GM18868 (cell line): ENCODE measurements around the gene KCNIP4.

Experiments used
- ATAC-seq: cut with Tn5 transposase; IDR thresholded peaks from one replicate; pipeline ENCODE4 v1.9.1; 2021; ENCODE audit warnings: mild to moderate bottlenecking, moderate library complexity; ENCODE audit not compliant: unreplicated experiment

KCNIP4 gene

DNA sequence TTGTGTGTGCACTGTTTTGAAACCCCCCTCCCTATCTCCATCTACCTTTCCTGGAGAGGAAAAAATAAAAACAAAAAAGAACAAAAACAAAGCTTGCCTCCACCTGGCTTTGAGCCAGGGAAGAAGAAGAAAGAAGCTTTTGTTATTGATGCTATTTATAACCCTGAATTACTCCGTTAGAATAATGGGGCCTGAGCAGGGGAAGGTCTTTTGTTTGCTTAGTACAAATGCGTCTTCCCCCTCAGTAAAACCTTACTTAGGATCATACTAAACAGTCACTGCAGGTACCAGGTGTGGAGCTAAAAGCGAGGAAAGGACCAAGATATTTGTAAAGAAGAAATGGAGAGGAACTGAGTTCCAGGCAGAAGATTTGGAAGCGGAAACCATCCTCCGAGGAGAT is 352.1 kb downstream of the KCNIP4 start:
- no peak for ATAC-seq

DNA sequence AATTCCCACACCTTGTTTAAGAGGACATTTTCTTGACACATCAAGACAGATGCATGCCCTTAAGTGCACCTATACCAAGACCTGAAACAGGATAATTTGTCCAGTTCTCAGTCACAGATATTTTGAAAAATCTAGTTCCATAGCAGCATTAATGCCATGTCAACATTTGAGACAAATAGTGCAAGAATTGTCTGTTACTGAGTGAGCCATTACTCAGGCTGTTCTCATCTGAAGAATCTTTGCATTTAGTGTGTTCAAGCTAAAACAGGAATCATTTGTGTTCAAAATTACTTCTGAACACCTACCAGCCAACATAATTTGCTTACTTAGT is 354.9 kb downstream of the KCNIP4 start:
- ATAC-seq = no peak

GRCh38 chr4:21592970-21593670 is 355.5 kb downstream of the KCNIP4 start:
- no peak for ATAC-seq

GRCh38 chr4:21577056-21577455 is 371.5 kb downstream of the KCNIP4 start:
- no peak for ATAC-seq

- no peak for ATAC-seq
Observed at GRCh38 chr4:21571100-21571499, 377.5 kb downstream of the KCNIP4 start.

- no peak for ATAC-seq
Observed at GRCh38 chr4:21569638-21570037, 378.9 kb downstream of the KCNIP4 start.

- ATAC-seq = no peak
Observed at GRCh38 chr4:21555083-21555482, 393.5 kb downstream of the KCNIP4 start.

DNA sequence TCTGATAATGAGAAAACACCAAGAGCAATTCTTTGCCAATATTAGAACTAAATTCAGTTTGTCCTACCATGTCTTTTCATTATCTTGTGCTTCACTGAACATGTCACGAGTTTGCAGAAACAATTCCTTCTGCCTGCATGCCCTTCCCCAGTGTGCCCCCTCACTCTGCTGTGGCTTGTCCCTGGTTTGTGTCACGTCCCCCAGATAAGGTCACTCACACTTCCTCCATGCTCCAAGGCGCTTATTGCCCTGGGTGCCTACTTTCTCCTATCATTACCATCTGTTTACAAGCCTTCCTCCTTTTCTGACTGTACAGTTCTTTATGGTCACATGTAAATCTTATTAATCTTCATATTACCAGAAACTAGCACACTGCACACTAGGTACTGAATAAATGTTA is 394.1 kb downstream of the KCNIP4 start:
- no peak for ATAC-seq

DNA sequence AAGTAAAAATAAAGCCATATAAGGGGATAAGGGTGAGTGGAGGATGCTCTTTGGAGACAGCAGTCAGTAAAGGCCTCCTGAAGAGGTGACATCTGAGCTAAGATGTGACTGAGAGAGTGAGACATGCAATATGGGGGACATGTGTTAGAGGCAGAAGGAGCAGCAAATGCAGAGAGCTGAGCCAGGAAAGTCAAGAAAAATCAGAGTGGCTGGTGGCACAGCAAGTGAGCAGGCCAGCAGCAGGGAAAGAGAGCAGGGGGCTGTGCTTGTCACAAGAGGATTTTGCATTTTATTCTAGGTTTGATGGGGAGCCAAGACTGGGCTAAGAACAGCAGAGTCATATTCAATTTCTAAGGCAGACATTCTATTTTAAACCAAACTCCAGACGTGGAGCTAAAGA is 394.5 kb downstream of the KCNIP4 start:
- ATAC-seq = no peak

DNA sequence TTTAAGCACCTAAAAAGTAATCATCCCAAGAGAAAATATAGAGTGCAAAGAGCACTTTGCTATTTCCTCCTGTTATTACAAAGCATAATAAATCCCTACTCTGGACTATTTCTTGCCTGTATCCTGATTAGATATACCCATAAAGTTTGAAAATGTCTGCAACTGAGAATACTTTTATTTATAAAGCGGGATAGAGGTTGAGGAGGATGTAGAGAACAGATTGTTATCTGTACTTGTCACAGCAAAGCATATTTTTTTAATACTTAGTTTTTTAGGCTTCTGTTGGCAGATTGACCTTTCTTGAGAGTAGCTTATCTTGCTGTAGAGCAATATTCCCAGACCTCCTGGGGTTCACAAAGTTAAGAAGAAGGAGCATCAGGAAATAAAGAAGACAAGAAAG is 396.1 kb downstream of the KCNIP4 start:
- no peak for ATAC-seq

- ATAC-seq = no peak
Observed at GRCh38 chr4:21544955-21545354, 403.6 kb downstream of the KCNIP4 start.

GRCh38 chr4:21544415-21544814 is 404.2 kb downstream of the KCNIP4 start:
- no peak for ATAC-seq

GRCh38 chr4:21543514-21543913 is 405.1 kb downstream of the KCNIP4 start:
- ATAC-seq = no peak

DNA sequence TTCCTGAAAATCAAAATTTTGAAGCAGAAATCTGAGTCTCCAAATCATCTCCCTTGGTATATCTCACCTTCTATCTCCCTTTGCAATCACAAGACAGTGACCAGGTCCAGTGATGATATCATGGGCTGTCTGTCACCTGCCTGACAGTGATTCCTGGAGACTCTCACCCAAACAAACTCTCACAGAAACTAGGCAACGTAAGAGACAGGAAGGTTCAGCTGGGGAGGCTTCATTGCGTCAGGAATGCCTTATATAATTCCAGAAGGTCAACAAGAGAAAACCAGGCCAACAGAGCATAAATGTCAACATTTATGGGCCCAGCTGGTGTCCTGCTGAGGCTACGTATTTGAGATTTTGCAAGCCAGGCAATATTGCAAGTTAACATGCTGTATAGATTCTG is 412.7 kb downstream of the KCNIP4 start:
- ATAC-seq = no peak

- ATAC-seq = no peak
Observed at GRCh38 chr4:21531048-21531447, 417.5 kb downstream of the KCNIP4 start.

GRCh38 chr4:21529214-21529613 is 419.4 kb downstream of the KCNIP4 start:
- no peak for ATAC-seq

- no peak for ATAC-seq
Observed at GRCh38 chr4:21522296-21522695, 426.3 kb downstream of the KCNIP4 start.

- no peak for ATAC-seq
Observed at GRCh38 chr4:21517126-21517859, 431.3 kb downstream of the KCNIP4 start.

GRCh38 chr4:21514022-21514694 is 434.4 kb downstream of the KCNIP4 start:
- ATAC-seq = no peak

DNA sequence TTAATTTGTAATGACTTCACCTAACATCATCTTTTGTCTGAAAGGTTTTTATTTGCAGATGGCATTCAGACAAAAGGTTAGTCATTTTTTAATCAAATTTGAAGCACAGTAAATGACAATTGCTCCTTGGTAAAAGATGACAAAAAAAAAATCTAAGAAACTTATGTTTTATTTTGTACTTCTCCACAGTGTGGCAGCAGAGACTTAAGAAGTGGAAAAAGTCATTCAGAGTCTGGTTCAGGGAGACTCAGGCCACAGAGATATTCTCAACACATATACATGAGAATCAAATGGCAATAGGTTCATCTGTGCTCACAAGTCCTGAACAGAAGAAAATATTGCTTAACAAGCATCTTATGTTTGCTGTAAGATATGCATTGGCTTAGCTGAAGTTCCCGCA is 436.2 kb downstream of the KCNIP4 start:
- peak; percentile 51 for ATAC-seq

- ATAC-seq = peak; percentile 47
Observed at GRCh38 chr4:21507439-21507838, 441.1 kb downstream of the KCNIP4 start.

DNA sequence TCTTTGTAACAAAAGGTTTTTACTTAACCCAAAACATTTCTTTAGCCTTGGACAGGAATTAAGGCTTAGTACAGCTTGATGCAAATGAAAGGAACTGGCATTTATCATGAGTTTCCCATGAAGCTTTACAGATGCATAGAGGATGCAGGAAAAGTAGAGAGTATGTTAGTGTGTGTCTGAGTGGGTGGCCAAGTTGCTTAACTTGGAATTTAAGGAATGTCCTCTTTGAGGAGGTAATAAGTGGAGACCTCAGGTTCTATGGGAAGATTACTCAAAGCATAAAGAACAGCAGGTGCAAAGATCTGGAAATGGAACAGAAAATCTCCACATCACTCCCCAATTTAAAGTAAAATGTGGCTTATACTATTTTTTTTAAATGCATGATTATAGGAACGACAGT is 457.9 kb downstream of the KCNIP4 start:
- ATAC-seq = no peak
